Measurements from ENCODE around the gene HSPA1B.
"Not testable (repeated sequence)": the region's sequence is repeated elsewhere in the genome, so short reads cannot be mapped to it uniquely, and the experiment has no call there.

The HSPA1B gene

GRCh38 chr6:31837369-31838113 is 10.0 kb downstream of the HSPA1B start:
- ATAC-seq (ENCODE audit: low read depth) = no peak
- H3K9me3 ChIP-seq (ENCODE audit: severe bottlenecking) = no peaks in the 10 kb centered on the region
- H3K4me3 ChIP-seq (ENCODE audit: severe bottlenecking) = peak overlapping the region; percentile 97
- H3K4me1 ChIP-seq (ENCODE audit: insufficient read depth, poor library complexity, severe bottlenecking) = peaks cover 21% of the 10 kb centered on the region
- H3K27ac ChIP-seq (ENCODE audit: poor library complexity, severe bottlenecking) = peak overlapping the region; percentile 77
- DNase-seq (ENCODE audit: low spot score) = no peak
- no peak for TF ChIP-seq CTCF (IDR thresholded peaks at IDR 0.05; ENCODE audit: poor library complexity, severe bottlenecking)
- H3K27me3 ChIP-seq (ENCODE audit: insufficient read depth, poor library complexity, severe bottlenecking) = no peaks in the 10 kb centered on the region
- peaks cover 66% of the 10 kb centered on the region for H3K36me3 ChIP-seq (ENCODE audit: low read depth)

DNA sequence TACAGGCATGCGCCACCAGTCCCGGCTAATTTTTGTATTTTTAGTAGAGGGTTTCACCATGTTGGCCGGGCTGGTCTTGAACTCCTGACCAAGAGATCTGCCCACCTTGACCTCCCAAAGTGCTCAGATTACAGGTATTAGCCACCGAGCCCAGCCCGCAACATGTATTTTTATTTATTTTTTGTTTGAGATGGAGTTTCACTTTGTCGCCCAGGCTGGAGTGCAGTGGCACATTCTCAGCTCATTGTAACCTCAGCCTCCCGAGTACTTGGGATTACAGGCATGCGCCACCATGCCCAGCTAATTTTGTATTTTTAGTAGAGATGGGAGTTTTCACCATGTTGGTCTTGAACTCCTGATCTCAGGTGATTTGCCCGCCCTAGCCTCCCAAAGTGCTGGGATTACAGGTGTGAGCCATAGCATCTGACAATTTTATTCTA is 10.6 kb downstream of the HSPA1B start:
- H3K4me3 ChIP-seq (ENCODE audit: severe bottlenecking) = peak overlapping the region; percentile 97
- H3K27me3 ChIP-seq (ENCODE audit: insufficient read depth, poor library complexity, severe bottlenecking); ATAC-seq (ENCODE audit: low read depth); DNase-seq (ENCODE audit: low spot score); H3K9me3 ChIP-seq (ENCODE audit: severe bottlenecking): not testable (repeated sequence)
- H3K4me1 ChIP-seq (ENCODE audit: insufficient read depth, poor library complexity, severe bottlenecking) = peaks cover 21% of the 10 kb centered on the region
- peaks cover 66% of the 10 kb centered on the region for H3K36me3 ChIP-seq (ENCODE audit: low read depth)
- H3K27ac ChIP-seq (ENCODE audit: poor library complexity, severe bottlenecking) = peak overlapping the region; percentile 77

DNA sequence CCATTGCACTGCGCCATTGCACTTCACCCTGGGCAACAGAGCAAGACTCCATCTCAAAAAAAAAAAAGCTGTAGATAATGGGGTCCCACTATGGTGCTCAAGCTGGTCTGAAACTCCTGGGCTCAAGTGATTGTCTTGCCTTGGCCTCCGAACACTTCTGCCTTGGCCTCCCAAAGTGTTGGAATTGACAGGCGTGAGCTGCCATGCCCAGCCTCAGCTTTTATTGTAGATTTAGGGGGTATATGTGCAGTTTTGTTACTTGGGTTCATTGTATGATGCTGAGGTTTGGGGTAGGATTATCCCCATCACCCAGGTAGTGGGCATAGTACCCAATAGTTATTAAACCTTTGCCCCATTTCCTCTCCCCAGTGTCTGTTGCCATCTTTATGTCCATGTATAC is 11.4 kb downstream of the HSPA1B start:
- peak overlapping the region; percentile 77 for H3K27ac ChIP-seq (ENCODE audit: poor library complexity, severe bottlenecking)
- TF ChIP-seq CTCF (IDR thresholded peaks at IDR 0.05; ENCODE audit: poor library complexity, severe bottlenecking) = no peak
- H3K4me3 ChIP-seq (ENCODE audit: severe bottlenecking) = no peak overlapping the region

DNA sequence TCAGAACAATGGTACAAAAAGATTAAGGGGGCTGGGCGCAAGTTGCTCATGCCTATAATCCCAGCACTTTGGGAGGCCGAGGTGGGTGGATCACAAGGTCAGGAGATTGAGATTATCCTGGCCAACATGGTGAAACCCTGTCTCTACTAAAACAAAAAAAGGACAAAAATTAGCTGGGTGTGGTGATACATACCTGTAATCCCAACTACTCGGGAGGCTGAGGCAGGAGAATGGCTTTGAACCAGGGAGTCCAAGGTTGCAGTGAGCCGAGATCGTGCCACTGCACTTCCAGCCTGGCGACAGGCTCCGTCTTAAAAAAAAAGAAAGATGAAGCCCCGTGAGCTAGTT is 12.2 kb downstream of the HSPA1B start:
- H3K4me3 ChIP-seq (ENCODE audit: severe bottlenecking); H3K27me3 ChIP-seq (ENCODE audit: insufficient read depth, poor library complexity, severe bottlenecking); DNase-seq (ENCODE audit: low spot score); H3K27ac ChIP-seq (ENCODE audit: poor library complexity, severe bottlenecking); ATAC-seq (ENCODE audit: low read depth); H3K9me3 ChIP-seq (ENCODE audit: severe bottlenecking): not testable (repeated sequence)
- peaks cover 66% of the 10 kb centered on the region for H3K36me3 ChIP-seq (ENCODE audit: low read depth)
- H3K4me1 ChIP-seq (ENCODE audit: insufficient read depth, poor library complexity, severe bottlenecking) = peaks cover 15% of the 10 kb centered on the region

More for the DNA sequence above, 11.4 kb downstream of the HSPA1B start:
- peaks cover 18% of the 10 kb centered on the region for H3K4me1 ChIP-seq (ENCODE audit: insufficient read depth, poor library complexity, severe bottlenecking)
- DNase-seq (ENCODE audit: low spot score) (no peak), ATAC-seq (ENCODE audit: low read depth) (no peak)
- peaks cover 66% of the 10 kb centered on the region for H3K36me3 ChIP-seq (ENCODE audit: low read depth)
- H3K9me3 ChIP-seq (ENCODE audit: severe bottlenecking) = no peaks in the 10 kb centered on the region
- no peaks in the 10 kb centered on the region for H3K27me3 ChIP-seq (ENCODE audit: insufficient read depth, poor library complexity, severe bottlenecking)

GRCh38 chr6:31842053-31842452 is 14.5 kb downstream of the HSPA1B start:
- peaks cover 44% of the 10 kb centered on the region for H3K36me3 ChIP-seq (ENCODE audit: low read depth)
- no peak overlapping the region for H3K4me3 ChIP-seq (ENCODE audit: severe bottlenecking)
- ATAC-seq (ENCODE audit: low read depth) (0 out of 3 replicates have a peak, but pooled peaks have one; percentile 1), DNase-seq (ENCODE audit: low spot score) (no peak)
- no peaks in the 10 kb centered on the region for H3K9me3 ChIP-seq (ENCODE audit: severe bottlenecking)
- no peaks in the 10 kb centered on the region for H3K27me3 ChIP-seq (ENCODE audit: insufficient read depth, poor library complexity, severe bottlenecking)
- H3K4me1 ChIP-seq (ENCODE audit: insufficient read depth, poor library complexity, severe bottlenecking) = peaks cover 11% of the 10 kb centered on the region
- no peak for TF ChIP-seq CTCF (IDR thresholded peaks at IDR 0.05; ENCODE audit: poor library complexity, severe bottlenecking)
- no peak overlapping the region for H3K27ac ChIP-seq (ENCODE audit: poor library complexity, severe bottlenecking)

DNA sequence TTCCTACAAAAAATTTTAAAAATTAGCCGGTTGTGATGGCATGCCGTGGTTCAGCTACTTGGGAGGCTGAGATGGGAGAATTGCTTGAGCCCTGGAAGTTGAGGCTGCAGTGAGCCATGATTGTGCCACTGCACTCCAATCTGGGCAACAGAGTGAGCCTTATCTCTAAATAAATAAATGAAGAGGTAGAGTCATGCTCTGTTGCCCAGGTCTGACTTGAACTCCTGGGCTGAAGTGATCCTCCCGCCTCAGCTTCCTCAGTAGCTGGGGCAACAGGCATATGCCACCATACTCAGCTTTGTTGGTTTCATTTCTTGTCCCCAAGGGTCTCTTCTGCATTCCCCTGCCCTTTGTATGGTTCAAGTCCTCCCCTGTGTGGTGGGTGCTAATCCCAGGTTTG is 17.0 kb downstream of the HSPA1B start:
- DNase-seq (ENCODE audit: low spot score) (no peak), ATAC-seq (ENCODE audit: low read depth) (no peak)
- Histone ChIP-seq H3K27ac (ENCODE audit: poor library complexity, severe bottlenecking) (no peak overlapping the region), H3K27me3 (ENCODE audit: insufficient read depth, poor library complexity, severe bottlenecking) (no peaks in the 10 kb centered on the region), H3K36me3 (ENCODE audit: low read depth) (peaks cover 20% of the 10 kb centered on the region), H3K4me1 (ENCODE audit: insufficient read depth, poor library complexity, severe bottlenecking) (no peaks in the 10 kb centered on the region), H3K4me3 (ENCODE audit: severe bottlenecking) (no peak overlapping the region), H3K9me3 (ENCODE audit: severe bottlenecking) (no peaks in the 10 kb centered on the region)
- no peak for TF ChIP-seq CTCF (IDR thresholded peaks at IDR 0.05; ENCODE audit: poor library complexity, severe bottlenecking)

All from RWPE2 (cell line).